Measurements from ENCODE around the gene ARSG.

The ARSG gene

GRCh38 chr17:68457168-68457538, 165.9 kb downstream of the ARSG start, which contains the start of gene WIPI1 (continued):
- TF ChIP-seq ZNF366 (tag by site-specific recombination; conservative IDR thresholded peaks at IDR 0.05) (no peak), ZBTB20 (tag by site-specific recombination; IDR thresholded peaks at IDR 0.05) (no peak), SP3 (tag by site-specific recombination; IDR thresholded peaks at IDR 0.05) (no peak), REPIN1 (tag by site-specific recombination; IDR thresholded peaks at IDR 0.05; ENCODE audit: low read depth) (no peak), ZNF629 (tag by site-specific recombination; IDR thresholded peaks at IDR 0.05) (no peak), ZNF561 (tag by site-specific recombination; IDR thresholded peaks at IDR 0.05; ENCODE audit: borderline replicate concordance) (no peak), PRDM1 (tag by site-specific recombination; IDR thresholded peaks at IDR 0.05) (no peak), ZBTB1 (tag by site-specific recombination; IDR thresholded peaks at IDR 0.05) (no peak), ZBTB26 (tag by site-specific recombination; optimal IDR thresholded peaks at IDR 0.05) (peak; percentile 47), ZNF10 (tag by site-specific recombination; IDR thresholded peaks at IDR 0.05) (no peak), ZNF398 (tag by site-specific recombination; IDR thresholded peaks at IDR 0.05) (peak; percentile 13; the same call in 1 of the 2 replicates), ZNF174 (tag by site-specific recombination; IDR thresholded peaks at IDR 0.05) (no peak), ZFP37 (tag by site-specific recombination; IDR thresholded peaks at IDR 0.05) (peak; percentile 39; the same call in 1 of the 2 replicates), PRDM10 (tag by site-specific recombination; IDR thresholded peaks at IDR 0.05) (no peak), ZNF645 (tag by site-specific recombination; IDR thresholded peaks at IDR 0.05) (no peak), GLIS2 (tag by site-specific recombination; IDR thresholded peaks at IDR 0.05) (peak; percentile 81), ZBTB48 (tag by site-specific recombination; IDR thresholded peaks at IDR 0.05) (no peak; the same call in 1 of the 2 replicates), SETDB1 (IDR thresholded peaks at IDR 0.05; ENCODE audit: insufficient read length, low read length) (no peak), ZNF704 (tag by site-specific recombination; IDR thresholded peaks at IDR 0.05) (no peak), ZSCAN16 (tag by site-specific recombination; IDR thresholded peaks at IDR 0.05) (no peak), ZBTB11 (tag by site-specific recombination; conservative IDR thresholded peaks at IDR 0.05; ENCODE audit: low read depth) (no peak), ZNF610 (tag by site-specific recombination; IDR thresholded peaks at IDR 0.05; ENCODE audit: borderline replicate concordance) (no peak), PATZ1 (tag by site-specific recombination; IDR thresholded peaks at IDR 0.05) (peak; percentile 44; the same call in 1 of the 2 replicates), YY1 (tag by site-specific recombination; IDR thresholded peaks at IDR 0.05) (no peak)
